NCI-H526 treated with DMSO at 0.1 percent for 48 hours (cell line): Measurements from ENCODE around the gene CACNB2.
"Not testable (repeated sequence)": the region's sequence is repeated elsewhere in the genome, so short reads cannot be mapped to it uniquely, and the experiment has no call there.

Experiments used
- DNase-seq: peaks from one replicate; lab custom pipeline; 2025; lab: John Stamatoyannopoulos, UW

CACNB2 gene

DNA sequence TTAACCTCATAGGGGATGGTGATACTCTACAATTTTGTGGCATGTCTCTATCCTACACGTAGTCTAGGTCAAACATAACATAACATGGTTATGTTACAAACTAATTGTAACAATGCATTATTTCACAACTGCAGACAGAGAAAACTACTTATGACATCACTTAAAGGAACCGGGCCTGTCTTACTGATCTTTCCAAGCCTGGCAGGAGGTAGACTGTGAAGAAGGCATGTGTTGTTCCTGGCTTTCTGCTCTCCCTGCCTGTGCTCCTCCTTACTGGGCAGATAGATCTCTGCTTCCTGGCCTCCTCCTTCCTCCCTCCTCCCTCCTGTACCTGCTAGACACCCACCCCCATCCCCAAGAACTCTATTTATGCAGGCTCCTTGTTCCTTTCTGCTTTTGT is 5.4 kb downstream of the CACNB2 start:
- DNase-seq = no peak

DNA sequence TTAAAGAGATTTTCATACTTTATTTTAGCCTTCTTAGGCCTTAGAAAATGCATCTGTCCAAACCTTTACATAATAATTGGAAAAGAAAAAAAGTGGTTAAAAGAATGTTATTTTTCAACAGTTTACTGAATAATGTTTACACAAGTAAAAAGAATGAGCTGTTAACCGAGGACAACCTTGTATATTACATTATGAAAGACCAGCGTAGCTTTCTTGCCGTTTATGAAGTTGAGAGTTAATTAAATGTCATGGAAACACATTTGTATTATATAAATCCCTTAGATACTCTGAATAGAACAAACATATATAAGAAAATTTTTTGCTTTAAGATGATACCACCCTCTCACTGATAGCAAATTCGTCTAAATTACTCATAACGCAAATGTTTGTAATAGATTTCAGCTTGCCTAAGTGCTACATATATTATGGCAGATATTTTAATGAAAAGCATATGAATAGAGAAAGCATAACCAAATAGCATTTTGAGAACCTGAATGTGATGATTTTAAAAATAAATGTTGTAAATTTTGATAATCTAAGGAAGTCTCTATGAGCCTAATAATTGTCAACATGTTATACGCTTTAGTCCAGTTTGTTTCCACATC is 9.1 kb downstream of the CACNB2 start:
- DNase-seq = no peak

DNA sequence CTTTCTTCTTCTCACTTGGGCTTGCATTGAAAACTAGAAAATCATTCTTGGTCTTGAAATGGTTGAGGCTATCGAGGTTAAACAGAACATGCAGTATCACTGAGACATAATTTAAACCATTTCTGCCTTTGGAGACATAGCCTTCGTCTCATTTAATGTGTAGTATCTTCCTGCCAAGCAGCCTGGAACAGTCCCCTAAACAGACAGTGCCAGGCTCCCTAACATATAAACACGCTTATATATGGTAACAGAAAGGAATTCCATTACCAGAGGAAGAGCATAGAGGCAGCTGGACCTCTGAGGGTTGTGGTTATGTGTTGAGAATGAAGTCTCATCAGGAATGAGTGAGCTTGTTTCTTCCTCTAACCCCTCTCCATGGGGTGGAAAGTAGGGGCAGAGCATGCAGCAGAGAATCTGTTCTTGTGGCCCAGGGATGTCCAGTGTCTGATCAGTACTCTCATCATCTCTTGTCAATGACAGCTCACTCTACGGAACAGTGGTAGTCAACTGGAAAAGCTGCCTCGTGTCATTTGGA is 11.2 kb downstream of the CACNB2 start:
- no peak for DNase-seq

DNA sequence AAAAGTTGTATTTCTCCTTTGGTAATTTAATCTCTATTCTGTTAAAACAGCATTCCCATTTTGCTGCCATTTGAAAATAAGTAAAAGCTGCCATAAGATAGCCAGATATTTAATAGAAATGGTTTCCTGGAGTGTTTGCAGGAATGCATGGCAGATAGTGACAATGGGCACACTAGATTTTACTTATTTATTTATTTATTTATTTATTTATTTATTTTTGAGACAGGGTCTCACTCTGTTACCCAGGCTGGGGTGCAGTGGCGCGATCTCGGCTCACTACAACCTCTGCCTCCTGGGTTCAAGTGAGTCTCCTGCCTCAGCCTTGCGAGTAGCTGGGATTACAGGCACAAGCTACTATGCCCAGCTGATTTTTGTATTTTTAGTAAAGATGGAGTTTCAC is 13.2 kb downstream of the CACNB2 start:
- DNase-seq = not testable (repeated sequence)

DNA sequence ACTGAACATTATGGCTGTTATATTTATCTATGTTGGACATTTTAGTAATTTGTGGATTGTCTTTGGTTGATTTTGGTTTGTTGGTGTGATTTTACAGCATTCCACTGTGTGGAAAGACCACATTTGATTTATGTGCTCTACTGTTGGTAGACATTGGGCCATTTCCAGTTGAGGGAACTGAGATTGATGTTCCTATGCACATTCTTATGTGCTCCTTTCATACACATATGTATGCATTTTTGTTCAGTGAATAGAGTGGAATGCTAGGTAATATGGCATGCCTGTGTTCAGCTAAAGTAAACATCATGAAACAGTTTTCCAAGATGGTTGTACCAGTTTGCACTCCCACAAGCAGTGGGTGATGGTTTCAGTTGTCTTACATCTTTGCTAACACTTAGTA is 15.1 kb downstream of the CACNB2 start:
- no peak for DNase-seq

DNA sequence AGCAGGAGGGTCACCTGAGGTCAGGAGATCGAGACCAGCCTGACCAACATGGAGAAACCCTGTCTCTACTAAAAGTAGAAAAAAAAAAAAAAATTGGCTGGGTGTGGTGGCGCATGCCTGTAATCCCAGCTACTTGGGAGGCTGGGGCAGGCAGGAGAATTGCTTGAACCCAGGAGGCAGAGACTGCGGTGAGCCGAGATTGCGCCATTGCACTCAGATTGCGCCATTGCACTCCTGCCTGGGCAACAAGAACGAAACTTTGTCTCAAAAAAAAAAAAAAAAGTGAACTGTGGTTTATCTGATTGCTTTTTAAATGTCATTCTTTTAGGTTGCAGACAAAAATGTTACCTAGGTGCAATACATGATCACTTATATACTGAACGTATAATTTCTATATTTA is 16.6 kb downstream of the CACNB2 start:
- DNase-seq = not testable (repeated sequence)

DNA sequence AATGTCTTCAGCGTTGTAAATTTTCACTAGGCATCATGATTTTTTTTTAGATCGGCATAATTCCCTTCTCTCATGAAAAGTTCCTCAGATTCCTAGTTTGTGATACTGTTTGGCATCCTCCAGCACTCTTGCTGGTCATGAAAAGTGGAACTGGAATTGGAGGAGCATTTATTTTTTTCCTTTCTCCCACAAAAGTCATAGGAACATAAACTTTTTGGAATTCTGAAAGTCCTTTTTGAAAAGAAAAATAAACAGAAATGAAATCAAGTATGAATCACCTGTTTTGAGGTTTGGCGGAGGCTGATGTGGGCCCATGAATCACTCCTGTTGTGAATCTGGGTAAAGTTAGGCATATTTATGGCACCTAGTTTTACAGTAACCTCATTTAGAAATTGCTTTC is 17.7 kb downstream of the CACNB2 start:
- DNase-seq = no peak

DNA sequence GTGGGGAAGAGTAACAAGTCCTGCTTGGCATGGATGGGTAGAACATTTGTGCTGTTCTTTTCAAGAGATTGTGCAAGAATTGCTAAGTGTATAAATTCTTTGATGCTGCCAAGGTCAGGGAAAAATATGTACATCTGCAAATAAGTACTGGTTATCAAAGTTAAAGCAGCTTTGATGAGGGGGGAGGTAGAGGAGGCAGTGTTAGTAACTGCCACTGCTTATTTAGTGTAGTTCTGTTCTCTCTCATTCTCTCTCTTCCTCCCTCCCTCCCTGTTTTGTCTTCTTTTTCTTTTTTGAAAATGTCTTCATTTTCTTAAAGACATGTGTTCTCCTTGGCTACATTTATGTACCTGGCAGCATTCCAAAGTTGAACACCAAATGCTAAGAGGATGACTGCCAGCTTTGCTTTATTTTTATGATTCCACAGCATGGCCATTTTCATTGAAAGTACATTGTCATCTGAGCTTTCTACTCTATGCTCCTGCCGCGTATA is 18.6 kb downstream of the CACNB2 start:
- no peak for DNase-seq

DNA sequence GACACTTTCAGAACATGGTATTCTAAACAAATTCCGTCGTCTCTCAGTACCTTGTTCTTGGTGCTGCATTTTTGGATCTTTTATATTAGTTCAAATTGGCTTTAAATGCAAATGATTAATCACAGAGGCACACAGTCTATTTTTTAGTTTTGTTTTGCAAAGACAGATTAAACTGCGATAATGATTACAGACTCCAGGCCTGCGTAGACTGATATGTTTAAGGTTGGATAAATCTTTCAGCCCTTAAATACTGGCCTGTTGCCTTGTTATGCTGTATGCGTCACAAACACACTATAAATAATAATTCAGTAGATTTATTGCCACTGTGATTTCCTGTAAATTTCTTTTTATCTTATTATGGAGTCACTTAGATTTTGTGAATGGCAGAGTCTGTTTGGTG is 19.3 kb downstream of the CACNB2 start:
- DNase-seq = no peak

DNA sequence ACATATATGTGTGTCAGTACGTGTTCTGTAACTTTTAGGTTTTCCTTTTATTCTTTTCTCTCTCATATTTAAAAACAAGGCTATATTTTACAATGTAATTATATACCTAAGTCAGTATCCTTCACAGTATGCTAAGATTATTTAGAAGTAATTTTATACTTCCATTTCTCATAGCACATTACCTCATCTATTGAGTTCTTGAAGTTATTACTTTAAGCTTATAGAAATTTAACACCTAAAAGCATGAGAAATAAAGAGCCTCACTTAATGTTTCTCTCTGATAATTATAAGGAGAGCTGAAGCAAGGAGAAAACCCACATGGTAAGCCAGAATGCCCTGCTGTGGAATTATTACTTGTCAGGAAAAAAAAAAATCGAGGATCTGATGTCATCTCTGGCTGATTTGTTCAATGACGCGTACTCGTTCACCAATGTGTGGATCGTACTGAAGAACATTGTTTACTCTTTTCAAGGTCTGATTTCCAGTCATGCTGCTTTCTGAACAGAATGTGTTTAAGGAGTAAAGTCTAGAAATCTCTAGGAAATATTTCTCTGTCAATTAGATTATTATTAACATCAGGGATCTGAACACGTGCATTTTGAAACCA is 21.9 kb downstream of the CACNB2 start:
- DNase-seq = no peak

DNA sequence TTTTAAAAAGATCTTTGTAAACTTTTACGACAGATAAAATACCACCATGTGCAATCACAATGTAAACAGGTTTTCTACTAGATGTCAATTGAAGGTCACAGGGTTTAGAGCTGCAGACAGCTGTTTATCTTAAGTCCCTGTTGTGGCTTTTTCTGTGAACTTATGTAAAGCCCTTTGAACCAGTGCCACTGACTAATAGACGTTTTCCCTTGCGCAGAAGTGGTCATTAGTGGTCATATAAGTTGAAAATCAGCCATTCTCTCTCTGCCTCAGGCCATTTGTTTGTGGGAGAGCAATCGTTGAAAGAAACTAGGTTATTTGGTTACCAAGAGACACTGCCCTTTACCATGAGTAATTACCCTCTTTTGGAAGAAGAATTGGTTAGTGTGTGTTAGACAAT is 23.9 kb downstream of the CACNB2 start:
- DNase-seq = no peak

DNA sequence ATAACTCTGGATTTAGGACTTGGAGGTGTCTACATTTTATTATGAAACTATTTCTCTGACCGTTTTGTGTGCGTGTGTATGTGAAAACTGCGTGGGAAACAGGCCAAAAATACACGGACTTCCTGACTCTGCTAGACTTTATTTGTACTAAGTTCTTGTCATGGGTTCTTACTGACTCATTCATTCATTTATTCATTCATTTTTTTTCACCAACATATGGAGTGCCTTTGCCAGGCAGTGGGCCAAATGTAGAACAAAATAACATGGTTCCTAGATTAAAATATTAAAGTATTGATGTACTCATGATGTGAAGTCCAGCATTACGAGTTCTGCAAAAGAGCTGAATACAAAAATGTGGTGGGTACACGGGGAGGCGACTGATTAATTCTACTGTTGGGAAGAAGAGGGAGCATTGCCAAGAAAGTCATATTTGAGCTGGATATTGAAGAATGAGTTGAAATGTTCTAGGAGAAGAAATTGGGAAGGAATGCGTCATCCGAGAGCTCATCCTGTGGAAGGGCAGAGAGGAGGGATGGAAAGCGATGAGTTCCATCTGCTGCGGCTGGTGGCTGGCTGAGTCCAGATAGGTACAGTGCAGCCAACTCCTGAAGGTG is 24.6 kb downstream of the CACNB2 start:
- DNase-seq = no peak

DNA sequence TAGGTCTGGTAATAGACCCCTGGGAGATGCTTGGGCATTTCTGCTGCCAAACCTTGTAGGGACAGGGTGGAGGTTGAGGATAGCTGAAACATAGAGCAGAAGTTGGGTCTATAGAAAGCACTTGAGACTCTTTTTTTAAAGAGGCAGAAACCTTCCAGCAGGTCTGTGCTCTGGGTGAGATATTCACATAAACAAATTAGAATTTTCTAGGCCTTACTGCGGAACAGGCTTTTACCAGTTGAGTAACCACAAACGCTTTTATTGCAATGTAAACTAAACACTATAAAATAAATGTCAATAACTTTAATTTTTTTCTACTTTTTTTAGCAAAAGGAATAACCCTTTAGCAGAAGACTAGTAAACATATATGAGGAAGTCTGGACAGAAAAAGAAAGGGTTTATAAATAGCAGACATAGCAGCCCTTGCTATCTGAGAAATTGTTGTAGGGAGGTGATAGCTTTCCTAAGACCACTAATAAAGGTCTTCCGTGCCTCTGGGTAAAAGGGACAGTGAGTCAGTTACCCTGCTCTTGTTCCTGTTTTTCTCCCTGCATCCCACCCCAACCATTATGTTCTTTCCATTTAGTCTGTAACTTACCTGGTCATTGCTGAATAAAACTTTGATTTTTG is 38.7 kb downstream of the CACNB2 start:
- peak; percentile 25 for DNase-seq

DNA sequence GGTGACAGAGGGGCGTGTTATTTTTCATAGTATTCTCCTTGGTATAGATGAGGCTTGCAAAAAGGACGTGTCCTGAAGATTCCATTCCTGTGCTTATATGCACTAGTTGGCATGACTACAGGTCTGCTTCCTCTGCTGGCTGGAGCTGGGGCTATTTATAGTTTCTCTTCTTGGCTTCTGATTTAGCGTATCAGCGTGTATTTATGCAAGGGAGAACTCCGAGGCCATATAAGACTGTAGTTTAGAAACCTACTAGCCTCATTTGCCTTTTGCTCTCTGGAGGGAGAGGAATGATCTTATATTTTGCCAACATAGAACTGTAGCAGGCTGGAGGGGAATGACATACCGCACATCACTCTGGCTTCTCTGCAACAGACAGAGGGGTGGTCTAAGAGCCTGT is 39.7 kb downstream of the CACNB2 start:
- peak; percentile 40 for DNase-seq

DNA sequence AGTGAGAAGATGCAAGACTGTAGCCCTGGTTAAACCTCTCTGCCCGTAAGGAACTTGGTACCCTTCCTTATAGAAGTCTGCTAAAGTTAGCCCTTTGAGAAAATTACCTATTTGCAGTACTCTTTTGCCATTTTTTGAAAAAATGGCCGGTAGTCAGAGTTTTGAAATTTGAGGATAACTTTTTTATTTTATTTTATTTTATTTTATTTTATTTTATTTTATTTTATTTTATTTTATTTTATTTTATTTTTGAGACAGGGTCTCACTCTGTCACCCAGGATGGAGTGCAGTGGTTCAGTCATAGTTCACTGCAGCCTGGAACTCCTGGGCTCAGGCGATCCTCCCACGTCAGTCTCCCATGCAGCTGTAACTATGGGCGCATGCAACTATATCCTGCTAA is 41.2 kb downstream of the CACNB2 start:
- DNase-seq = not testable (repeated sequence)

DNA sequence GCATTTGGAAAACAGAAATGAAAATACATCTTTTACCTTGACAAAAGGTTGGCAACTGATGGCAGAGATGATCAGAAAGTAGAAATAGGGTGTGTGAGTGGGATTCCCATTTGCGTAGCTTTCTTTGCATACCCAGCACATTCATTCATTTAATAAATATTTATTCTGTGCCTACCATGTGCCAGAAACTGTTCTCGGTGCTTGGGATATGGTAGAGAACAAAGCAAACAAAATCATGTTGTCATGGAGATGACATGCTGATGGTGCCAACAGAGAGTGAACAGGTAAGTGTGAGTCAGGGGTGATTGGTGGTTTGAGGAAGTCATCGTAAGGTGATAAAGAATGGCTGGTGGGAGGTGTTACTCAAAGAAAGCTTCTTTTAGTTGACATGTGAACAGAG is 45.4 kb downstream of the CACNB2 start:
- peak; percentile 37 for DNase-seq

DNA sequence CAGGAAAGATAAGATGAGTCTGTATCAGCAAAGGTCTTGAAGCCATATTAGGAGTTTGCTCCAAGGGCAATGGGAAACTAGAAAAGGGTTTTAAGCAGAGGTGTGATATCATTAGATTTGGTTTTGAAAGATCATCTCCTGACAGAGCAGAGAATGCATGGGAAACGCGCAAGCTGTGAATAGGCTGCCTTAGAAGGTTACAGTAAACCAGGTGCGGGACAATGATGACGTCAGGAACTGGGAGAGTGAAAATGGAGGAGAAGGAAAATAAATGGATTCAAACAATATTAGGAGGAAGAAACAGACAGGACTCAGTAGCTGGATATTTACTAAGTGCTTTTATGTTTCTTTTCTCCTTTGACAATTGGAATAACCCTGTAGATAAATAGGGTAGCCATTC is 50.6 kb downstream of the CACNB2 start:
- DNase-seq = no peak

DNA sequence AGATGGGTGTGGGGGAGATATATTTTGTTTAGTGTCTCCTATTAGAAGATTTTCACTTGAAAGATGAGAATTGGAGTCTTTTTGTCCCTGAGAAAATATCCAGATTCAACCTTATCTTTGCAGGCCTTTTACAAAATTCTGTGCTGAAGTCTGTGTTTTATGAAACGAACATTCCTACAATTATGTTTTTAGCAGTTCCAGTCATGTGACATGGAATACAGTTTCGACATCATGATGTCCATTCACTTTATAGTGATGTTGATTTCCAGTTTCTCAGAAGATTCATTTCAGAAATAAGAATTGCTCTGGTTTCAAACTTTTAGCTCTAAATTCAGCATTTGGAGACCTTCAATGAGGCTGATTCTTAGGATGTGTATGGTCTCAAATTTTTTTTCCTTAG is 54.4 kb downstream of the CACNB2 start:
- no peak for DNase-seq

DNA sequence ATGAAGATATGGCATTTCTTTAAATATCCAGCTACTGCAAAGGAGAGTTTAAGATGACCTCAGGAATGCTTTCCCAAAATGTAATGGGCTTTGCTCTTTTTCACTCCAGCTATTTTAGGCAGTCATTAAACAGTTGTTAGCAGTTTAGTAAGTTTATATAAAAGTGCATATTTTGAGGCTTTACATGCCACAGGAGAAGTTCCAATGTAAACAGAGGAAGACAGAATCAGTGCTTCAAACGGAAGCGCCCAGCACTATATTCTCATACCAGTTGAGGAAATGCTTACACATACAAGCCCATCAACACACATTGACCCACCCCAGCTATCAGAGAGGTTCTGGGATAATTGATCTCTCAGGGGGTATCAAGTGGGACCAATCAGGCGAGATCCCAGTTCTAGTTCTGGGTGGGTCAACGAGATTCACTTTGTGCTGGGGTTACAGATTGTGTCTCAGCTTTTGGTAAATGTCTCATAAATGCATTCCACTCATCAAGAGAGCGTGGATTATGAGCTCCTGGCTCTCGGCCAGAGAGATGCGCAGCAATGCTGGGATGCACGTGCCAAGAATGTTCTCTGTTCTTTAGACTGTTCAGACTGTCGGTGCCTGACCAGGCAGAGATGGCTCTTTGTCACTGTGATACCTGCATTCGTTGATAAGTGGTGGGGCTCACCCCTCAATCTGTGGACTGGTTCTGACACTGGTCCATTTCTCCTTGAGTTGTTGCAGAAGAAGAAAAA is 55.0 kb downstream of the CACNB2 start:
- no peak for DNase-seq

DNA sequence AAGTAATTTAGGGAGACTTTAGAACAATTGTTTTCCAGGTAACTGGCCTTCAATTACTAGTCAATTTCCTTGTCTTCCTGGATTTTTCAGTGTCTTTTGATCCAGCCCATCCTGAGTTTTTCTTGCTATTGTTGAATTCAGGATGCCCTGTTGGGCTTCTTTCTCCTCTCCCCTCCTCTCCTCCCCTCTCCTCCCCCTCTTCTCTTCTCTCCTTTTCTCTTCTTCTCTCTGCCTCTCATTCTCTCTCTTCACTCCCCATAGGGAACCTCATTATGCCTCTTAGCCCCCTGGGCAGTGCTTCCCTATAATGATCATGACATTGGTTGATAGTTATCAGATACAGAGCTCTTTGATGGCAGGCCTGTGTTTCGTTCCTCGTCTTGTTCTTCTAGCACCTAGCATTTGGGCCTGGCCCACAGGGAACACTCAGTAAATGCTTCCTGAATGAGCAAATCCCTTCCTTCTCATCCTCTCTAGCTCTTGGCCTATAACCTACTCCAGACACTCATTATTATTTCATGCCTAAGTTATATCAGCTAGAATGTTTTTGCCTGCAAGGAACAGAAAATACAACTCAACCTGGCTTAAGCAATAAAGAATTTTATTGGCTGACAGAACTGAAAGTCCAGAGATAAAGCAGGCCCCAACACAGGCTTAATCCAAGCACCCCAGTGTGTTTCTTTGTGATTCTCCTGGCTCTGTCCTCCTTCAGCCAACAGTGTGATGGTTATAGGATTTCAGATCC is 56.8 kb downstream of the CACNB2 start:
- DNase-seq = no peak

DNA sequence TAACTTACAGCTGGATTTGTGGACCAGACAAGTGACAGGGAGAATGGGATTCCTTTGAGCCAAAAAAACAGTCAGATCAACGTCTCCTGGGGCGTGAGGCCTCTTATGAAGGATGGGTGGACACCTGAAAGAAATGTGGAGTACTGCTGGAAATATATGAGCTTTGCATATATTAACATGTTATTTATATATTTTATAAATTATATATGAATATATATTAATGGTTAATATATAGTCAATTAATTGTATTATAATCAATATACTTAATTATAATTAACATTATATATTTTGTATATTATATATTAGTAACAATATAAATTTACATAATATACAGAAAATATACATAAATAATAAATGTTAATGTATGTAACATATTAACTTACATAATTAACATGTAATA is 57.5 kb downstream of the CACNB2 start:
- DNase-seq = no peak

DNA sequence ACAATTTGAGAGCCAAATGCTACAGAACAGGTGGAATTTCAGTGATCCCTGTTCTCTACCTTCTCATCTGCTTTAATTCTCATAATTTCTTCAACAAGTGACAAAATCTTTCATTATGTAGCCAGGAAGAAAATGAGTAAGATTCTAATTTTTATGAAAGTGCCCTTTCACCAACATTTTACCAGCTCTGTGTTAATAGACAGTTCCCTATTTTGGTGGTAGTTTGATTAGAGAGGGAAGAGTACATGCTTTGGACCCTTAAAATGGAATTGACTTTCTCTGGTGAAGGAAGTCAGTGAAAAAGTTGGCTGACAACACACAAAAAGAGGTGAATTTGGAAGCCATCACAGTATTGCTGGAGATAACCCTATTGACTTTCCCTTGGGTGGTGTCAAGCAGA is 61.7 kb downstream of the CACNB2 start:
- DNase-seq = no peak
